Neural progenitor cell (in vitro differentiated cells): Measurements from ENCODE around the gene GATAD1.

Experiments
- EZH2phosphoT487 ChIP-seq: fragments of 200-600 bp; sonication (generic); IDR thresholded peaks from 2 replicates; pipeline ENCODE4 v1.6.1; 2017; ENCODE audit warnings: antibody characterized with exemption
- TF ChIP-seq, protein P1 (sequence below): fragments of 200-600 bp; sonication (generic); IDR thresholded peaks from 2 replicates; pipeline ENCODE4 v1.5.1; 2017; ENCODE audit warnings: antibody characterized with exemption, mild to moderate bottlenecking

DNA sequence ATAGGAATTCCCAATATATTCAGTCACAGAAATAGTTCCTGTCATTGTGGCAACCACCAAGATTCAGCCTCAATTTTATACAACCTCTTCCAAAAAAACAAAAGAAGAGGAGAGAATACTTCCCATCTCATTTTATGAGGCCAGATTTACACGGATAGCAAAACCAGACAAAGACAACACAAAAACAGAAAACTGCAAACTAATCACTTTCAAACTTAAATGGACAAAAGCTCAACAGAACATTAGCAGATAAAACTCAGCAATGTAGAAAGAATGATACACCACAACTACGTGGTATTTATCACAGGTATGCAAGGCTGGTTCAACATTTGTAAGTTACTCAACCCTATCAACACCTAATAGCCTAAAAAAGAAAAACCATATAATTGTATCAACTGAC, 59.1 kb downstream of the GATAD1 start:
- TF ChIP-seq, protein P1, sequence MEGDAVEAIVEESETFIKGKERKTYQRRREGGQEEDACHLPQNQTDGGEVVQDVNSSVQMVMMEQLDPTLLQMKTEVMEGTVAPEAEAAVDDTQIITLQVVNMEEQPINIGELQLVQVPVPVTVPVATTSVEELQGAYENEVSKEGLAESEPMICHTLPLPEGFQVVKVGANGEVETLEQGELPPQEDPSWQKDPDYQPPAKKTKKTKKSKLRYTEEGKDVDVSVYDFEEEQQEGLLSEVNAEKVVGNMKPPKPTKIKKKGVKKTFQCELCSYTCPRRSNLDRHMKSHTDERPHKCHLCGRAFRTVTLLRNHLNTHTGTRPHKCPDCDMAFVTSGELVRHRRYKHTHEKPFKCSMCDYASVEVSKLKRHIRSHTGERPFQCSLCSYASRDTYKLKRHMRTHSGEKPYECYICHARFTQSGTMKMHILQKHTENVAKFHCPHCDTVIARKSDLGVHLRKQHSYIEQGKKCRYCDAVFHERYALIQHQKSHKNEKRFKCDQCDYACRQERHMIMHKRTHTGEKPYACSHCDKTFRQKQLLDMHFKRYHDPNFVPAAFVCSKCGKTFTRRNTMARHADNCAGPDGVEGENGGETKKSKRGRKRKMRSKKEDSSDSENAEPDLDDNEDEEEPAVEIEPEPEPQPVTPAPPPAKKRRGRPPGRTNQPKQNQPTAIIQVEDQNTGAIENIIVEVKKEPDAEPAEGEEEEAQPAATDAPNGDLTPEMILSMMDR: no peak
- TF ChIP-seq EZH2phosphoT487: no peak
